Body of pancreas (tissue), 4 donors: ENCODE data around the gene PDE2A.

ENCODE experiments used
- POLR2A ChIP-seq, 3 donors: fragments of 450-650 bp; IDR thresholded peaks; one replicate each; pipeline ENCODE4 v1.6.1; 2016; ENCODE audit warnings: antibody characterized with exemption in 3 of 3, mild to moderate bottlenecking in 2 of 3
- TF ChIP-seq, protein P1 (sequence below), 7 experiments: fragments of 450-650 bp in 4 of 7; fragments of 200-600 bp in 3 of 7; sonication (generic) in 3 of 7; IDR thresholded peaks; one replicate each; pipeline ENCODE4 v1.5.1; 2016 to 2019; ENCODE audit warnings: antibody characterized with exemption in 7 of 7

DNA sequence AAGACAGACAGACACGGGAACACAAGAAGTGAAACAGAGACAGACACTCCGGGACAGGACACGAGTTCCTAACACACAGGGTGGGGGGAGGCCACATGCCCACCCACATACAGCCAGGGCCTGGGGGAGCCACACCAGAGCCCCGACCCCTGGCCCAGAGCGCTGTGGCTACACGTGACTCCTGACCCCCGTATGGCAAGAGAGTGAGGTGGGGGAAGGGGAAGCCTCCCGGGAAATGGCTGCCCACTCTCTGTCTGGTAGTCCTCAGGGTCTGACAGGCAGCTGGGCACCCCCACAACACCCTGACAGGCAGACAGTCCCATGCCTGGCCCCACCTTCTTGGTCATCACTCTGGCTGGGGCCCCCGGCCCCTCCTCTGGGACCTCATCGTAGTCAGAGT is 38.6 kb upstream of the PDE2A start:
- TF ChIP-seq, protein P1, sequence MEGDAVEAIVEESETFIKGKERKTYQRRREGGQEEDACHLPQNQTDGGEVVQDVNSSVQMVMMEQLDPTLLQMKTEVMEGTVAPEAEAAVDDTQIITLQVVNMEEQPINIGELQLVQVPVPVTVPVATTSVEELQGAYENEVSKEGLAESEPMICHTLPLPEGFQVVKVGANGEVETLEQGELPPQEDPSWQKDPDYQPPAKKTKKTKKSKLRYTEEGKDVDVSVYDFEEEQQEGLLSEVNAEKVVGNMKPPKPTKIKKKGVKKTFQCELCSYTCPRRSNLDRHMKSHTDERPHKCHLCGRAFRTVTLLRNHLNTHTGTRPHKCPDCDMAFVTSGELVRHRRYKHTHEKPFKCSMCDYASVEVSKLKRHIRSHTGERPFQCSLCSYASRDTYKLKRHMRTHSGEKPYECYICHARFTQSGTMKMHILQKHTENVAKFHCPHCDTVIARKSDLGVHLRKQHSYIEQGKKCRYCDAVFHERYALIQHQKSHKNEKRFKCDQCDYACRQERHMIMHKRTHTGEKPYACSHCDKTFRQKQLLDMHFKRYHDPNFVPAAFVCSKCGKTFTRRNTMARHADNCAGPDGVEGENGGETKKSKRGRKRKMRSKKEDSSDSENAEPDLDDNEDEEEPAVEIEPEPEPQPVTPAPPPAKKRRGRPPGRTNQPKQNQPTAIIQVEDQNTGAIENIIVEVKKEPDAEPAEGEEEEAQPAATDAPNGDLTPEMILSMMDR (IDR thresholded peaks at IDR 0.05), result no peak
- TF ChIP-seq POLR2A (IDR thresholded peaks at IDR 0.05), result no peak
